ENCODE measurements around the gene NR3C1.
"Not testable (repeated sequence)": the region's sequence is repeated elsewhere in the genome, so short reads cannot be mapped to it uniquely, and the experiment has no call there.

NR3C1 gene

DNA sequence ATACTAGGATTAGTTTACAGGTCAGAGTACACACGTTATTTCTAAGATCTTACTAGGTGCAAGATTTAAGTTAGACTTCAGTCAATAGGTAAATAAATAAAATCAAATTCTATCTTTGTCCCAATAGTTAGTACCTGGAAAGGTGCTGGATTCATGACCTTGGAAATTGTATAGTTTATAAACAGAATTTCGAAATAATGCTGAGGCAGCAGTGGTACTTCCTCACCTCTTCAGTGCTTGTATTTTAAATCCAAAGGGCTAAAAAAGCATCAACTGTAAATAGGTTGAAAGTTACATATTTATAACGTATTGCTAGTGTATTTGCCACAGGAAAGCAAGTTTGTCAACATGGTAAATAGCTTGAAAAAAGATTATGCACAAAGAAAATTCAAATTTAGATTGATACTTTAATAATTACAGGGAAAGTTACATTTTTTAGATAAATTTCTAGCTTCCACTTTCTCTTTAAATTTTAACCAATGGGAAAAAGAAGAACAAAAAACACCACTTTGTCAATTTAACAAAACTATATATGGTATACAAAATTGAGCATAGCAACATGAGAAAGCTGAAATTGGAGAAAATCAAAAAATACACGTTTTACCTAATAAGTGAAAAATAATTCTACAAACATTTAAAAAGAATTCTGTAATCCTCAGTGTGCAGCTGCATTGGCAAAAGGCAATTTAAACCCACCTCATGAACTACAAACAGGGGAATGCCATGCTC lies 46.5 kb downstream of the NR3C1 start:
- no peak for DNase-seq

DNA sequence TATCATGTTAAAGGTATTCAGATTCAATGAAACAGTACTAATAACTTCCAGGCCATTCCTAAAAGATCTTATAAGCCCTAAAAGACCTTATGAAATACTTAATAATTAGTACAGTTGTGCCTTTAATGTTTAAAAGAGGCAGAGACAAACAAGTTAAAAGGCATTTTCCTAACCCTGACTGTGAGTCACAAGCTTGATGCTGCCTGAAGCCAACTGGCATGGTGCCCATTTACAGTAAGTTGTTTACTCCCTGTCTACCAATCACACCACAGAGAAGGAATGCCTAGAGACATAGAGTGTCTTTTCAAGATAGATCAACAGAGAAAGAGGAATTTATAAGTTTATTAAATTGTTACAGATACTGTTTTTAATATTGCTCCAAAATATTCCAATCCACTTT lies 47.8 kb downstream of the NR3C1 start:
- DNase-seq, result no peak

DNA sequence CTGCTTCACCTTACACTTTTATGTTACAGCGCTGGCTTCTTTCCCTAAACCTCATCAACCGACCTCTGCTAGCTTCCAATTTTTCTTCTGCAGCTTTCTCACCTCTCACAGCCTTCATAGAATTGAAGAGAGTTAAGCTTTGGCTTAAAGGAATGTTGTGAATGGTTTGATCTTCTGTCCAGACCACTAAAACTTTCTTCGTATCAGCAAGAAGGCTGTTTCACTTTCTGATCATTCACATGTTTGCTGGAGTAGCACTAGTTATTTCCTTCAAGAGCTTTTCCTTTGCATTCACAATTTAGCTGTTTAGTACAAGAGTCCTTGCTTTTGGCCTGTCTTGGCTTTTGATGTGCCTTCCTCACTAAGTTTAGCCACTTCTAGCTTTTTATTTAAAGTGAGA lies 49.5 kb downstream of the NR3C1 start:
- DNase-seq, result no peak

DNA sequence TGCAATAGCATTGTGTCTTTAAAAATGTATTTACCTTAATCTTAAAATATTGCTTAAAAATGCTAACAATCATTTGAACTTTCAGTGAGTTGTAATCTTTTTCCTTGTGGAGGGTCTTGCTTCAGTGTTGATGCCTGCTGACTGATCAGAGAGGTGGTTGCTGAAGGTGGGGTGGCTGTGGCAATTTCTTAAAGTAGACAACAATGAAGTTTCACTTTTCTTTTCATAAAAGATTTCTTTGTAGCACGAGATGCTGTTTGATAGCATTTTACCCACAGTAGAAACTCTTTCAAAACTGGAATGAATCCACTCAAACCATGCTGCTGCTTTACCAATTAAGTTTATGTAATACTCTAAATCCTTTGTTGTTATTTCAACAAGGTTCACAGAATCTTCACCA lies 50.8 kb downstream of the NR3C1 start:
- DNase-seq, result no peak

DNA sequence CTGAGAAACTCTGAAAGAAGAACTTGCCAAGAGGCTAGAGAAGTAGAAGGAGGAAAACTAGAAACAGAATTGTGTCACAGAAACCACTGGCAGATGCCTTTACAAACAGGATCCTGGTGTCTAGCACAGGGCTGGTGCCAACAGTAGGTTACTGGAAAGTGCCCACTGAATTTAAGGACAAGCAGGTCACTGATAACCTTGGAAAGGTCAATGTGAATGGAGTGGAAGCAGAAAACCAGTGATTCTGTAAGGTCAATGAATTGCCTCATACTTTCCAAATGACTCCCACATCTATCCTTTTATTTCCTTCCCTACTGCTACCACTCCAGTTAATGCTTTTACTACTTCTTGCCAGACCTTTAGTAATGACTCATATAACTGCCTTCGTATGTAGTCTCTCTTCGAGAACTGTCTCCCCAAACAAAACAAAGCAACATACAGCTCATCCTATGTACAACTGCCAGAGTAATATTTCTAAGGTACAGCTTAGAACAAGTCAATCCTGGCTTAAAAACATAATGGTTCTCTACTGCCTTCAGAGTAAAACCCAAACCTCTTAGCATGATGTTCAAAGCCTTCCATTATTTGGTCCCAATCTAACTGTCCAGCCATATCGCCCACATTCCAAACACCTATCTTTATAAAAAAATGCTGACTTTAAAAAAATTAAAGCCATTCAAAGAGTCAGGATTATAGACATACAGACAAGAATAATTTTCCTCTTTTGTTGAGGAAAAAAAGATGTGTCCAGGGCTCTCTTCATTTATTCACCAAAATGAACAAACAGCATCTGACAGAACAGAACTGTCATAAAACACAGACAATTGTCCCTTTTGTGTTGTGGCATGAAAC lies 52.5 kb downstream of the NR3C1 start:
- DNase-seq, result no peak

DNA sequence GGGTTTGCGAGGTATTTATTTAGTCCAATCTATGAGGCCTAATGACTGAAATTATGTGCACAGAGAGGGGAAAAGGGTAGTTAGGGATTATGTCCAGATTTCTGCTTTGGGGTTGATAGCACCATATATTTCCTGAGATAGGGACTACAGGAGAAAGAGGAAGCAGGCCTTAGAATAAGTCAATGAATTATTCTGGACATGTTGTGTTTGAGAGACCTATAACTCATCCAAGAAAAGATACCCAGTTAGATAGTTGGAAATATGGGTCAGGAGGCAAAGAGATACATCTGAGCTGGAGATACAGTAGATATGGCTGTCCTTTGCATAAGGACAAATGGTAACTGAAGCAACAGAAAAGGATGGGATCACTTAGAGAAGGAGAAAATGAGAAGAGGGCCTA lies 53.1 kb downstream of the NR3C1 start:
- no peak for DNase-seq

DNA sequence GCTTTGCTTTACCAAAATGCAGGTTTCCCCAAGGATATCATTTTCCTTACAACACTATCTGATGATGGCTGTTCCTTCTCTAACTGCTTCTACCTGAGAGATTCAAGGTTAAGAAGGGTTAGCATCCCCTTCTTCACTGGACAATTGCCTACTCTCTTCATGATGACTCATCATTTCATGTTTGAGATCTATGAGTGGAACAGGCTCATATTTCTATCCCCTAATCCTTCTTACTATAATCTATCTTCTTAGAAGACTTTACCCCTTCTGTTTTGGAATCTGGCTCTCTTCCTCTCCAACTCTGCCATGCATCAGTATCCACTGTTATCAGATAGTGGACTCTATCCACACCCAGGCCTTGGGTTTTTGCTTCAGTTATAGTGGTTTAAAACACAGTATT lies 54.3 kb downstream of the NR3C1 start:
- no peak for DNase-seq

DNA sequence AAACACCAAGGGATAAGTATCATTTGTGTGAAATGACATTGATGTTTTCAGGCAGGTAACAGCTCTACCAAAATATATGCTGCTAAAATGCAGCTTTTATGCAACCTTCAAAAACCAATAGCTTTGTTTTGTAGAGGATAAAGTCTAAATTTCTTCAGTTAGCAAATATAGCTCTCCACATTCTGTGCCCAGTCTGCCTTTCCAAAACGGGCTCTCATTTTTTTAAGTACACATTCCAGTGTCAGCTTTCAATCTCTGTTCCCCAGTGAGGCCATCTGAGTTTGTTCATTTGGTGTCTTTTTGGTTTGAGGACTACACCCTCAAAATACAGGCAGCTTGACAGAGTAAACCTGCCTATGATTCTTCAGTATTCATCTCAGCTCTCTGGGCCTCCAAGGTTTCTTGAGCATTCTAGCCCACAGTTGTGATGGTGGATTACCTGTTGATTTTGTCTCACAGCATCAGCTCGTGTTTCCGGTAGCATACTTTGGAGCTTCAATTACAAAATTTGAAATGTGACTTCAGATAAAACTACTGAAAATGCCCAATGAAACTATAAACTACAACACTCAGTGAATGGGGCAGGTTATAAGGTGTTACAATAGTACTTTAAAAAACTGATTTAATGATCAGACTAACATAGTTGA lies 55.7 kb downstream of the NR3C1 start:
- no peak for DNase-seq

DNA sequence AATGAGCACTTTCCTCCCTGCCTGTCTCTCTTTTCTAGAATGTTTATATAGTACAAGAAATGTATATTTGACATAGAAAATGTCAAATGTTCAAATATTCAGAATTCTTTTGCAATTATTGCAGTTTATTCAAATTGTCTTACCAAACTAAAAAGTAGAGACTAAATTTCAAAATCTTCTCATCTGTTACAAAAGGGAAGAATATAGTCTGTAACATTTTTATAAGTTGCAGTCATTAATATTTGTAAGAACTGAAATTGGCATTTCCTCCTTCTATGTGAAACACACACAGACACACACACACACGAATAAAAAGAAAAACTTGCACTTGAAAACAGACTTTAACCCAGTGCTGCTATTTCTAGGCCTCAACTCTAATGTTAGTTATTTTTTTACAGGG lies 56.4 kb downstream of the NR3C1 start:
- DNase-seq, result no peak

DNA sequence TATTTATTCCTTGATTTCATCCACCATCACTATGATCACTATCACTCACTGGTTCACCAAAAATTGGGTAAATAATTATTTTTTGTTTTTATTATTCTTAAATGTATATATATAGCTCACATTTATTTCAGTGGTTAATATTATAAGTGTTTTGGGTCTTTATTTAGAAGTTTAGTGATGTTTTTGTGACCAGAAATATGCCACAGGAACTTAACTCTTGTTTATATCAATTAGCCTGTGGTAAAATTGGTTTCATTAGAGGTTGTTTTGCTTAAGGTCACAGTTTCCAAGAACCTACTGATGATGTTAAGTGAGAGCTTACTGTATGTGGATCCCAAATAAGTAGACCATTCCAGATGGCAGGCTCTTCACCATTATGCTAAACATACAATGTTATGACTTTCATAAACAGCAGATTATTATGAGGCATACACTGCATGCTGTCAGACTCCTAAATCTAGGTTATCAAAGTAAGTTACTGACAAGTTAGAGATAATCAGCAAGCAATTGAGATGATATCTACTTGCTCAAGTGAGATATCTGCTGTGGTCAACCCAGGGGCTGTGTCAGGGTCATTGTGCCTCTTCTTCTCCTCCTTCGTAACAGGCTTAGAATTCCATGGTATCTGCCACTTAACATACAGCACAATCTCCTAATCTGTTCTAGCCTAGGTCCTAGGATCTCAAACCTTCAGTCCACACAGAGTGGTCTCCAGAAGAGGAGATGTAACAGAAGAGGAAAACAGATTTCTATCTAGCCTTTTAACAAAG lies 57.6 kb downstream of the NR3C1 start:
- DNase-seq, result no peak

DNA sequence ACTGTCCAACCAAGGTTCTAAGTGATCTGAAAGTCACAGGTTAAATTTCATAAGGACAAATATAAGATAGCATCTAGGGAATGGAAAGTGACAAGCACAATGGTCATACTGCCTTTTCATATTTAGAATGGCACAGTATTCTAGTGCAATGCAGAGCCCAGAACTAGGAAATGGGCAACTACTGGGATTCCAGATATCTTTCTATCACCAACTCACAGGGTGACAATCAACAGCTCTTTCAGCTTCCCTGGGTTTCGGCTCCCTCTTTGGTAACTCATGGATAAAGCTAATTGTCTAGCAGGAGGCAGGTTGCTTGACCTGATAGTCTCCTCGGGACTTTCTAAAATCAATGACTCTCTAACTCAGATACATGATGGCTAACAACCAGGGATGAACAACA lies 60.4 kb downstream of the NR3C1 start:
- no peak for DNase-seq

DNA sequence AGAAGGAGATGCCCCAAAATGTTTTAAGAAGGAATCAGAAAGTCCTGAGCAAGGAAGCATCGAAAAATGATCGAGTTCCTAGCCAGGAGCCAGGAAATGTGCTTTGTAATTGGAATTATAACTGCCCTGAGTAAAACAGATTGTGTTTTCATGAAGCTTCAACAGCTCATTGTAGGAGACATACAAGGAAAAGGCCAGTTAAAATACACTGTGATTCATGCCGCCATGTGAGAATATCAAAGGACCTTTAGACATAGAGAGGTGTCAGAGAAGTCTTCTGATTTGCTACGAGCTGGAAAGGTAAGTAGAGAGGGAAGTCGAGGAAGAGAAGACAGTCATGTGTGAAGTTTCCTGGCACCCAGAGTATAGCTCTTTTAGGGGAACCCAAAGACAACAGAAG lies 60.9 kb downstream of the NR3C1 start:
- DNase-seq, result no peak

DNA sequence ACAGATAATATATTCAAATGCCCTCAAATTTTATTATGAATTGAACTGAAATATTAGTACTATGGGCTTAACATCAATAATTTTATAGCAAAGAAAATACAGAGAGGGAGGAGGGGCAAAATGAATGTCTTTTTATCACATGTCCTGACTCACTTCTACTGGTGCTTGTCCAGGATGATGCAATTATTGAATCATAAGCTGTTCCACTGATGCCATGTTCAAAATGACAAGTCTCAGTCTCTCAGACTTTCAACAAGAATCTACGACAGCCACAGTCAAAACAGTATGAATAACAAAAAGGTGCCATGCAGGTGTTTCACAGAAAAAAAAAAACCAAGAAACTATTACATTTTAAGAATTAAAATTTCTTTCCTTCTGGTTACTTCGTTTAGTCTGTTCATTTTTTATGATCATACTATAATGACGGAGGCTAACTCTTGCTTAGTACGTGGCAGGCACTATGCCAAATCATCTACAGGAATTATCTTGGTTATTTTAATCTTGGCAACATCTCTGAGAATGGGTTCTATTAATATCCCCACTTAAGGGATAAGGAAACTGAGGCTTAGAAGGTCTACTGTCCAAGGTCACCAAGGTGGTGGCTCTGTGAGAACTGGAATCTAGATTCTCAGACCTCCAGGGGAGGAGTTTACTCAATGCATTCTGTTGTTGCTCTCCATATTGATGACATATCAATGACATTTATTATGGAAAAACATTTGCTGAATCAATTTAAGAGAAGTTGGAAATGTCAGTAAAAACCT lies 61.5 kb downstream of the NR3C1 start:
- no peak for DNase-seq

DNA sequence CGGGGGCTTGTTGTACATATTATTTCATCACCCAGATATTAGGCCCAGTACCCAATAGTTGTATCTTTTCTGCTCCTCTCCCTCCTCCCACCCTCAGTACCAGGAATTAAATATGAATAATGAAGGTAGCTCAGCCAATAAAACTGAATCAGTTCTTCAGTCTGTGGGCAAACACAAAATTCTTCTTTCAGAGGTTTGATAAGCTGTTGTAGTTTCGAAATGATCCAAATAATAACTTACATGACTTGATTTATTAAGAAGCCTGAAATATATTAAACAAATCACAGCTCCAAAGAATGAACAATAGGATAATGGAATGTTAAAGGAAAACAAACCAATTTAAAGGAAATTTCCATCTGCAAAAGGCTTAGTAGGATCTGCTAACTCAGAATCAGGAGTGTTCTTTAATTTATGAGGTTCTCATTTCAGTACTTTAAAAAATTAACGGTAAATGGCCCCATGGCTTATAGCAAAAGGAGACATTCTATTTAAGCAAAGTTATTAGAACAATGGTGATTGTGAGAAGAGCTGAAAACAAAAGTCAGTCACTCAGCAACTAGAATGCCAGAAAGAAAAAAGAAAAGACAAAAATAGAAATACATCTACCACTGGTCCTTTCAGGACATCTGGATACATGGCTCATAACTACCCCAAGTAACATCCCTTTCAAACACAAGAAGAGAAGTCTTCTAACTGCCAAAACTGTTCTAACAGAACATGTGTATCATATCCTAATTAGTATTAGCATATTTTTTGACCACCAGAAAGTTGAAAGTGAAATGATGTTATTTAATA lies 62.4 kb downstream of the NR3C1 start:
- no peak for DNase-seq

DNA sequence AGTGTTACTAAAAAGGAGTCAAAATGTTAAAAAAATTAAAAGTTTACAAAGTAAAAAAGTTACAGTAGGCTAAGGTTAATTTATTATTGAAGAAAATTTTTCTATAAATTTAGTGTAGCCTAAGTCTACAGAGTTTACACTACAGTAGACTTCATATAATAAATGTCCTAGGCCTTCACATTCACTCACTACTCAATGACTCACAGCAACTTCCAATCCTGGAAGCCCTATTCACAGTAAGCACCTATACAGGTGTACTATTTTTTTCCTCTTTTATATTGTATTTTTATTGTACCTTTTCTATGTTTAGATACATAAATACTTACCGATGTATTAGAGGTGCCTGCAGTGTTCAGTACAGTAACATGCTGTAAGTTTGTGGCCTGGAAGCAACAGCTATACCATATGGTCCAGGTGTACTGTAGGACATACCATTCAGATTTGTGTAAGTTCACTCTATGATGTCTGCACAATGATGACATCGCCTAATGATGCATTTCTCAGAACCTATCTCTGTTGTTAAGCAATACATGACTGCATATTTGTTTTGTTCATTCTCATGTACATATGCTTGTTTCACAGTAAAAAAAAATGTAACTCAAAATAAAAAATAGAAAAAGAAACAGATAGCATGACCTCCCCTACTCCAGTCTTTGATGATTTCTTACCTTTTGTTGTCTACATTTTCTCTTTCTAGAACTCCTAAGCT lies 64.7 kb downstream of the NR3C1 start:
- no peak for DNase-seq

DNA sequence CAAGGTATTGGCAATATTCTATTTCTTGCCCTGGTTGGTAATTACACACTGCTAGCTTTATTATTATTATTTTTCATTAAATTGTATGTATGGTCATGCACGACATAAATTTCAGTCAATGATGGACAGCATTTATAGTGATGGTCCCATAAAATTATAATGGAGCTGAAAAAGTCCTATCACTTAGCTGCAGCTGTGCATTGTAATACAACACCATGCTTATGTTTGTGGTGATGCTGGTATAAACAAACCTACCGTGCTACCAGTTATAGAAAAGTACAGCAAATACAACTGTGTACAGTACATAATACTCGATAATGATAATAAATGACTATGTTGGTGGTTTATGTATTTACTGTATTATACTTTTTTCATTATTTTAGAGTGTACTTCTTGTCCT lies 65.5 kb downstream of the NR3C1 start:
- no peak for DNase-seq

DNA sequence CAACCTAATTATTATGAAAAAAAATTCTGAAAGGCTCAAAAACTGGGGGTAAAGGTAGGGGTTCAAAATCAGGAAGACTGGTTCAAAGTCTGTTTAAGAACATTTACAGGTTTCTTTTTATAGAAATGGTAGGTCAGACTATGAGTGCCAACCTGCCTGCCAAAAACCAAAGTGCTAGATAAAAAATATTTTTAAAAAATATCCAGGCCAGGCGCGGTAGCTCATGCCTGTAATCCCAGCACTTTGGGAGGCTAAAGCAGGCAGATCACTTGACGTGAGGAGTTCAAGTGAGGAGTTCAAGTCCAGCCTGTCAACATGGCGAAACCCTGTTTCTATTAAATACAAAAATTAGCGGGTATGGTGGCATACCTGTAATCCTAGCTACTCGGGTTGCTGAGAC lies 67.0 kb downstream of the NR3C1 start:
- DNase-seq, result no peak

DNA sequence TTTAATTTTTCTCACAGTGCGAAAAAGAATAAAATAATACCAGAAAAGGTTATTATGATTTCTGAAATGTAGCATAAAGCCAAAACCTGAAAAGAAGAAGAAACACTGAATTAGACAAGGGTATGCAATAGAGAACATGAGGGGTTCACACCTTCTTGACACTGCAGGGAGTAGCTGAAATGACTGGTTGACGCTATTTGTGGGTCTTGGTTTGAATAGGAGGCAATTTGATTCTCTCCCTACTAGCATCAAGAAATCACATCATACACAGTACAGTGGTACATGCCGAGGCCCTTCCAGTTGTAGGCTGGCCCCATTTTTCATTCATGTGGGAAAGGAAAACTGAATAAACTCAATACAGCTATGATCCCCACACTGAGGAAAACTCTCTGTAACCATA lies 68.6 kb downstream of the NR3C1 start:
- no peak for DNase-seq

DNA sequence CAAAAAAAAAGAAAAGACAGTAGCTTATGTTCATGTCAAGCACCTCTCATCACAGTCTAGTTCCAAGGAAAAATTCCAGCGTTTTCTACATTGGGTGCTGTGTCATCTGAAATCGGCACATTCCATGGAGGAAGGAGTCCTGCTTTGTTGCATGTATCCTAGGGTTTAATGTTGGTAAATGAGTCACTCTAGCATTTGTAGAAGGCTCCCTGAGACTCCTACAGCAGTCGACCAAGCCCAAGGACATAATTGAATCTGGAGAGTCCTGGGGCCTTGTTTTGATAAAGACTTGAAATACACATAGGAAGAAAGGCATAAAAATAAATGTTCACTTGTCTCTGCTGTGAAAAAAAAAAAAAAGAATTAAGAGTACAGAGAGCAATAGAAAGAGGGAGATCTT lies 69.1 kb downstream of the NR3C1 start:
- DNase-seq, result not testable (repeated sequence)

DNA sequence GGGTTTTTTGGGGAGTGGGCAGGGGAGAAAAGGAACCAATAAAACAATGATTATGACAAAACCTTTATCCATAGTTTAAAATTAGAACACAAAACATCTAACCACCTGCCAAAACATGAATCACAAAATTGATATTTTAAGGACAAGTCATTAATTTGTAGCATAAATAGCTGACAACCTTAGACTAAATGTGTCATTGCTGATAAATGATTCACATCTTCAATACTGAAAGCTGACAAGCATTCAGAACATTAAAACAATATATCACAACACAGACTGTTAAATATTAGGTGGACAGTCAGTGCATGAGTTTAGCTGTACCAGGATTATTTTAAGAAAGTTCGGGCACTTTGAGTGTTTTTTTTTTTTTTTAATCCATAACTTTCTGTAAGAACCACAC lies 71.5 kb downstream of the NR3C1 start:
- DNase-seq, result no peak

DNA sequence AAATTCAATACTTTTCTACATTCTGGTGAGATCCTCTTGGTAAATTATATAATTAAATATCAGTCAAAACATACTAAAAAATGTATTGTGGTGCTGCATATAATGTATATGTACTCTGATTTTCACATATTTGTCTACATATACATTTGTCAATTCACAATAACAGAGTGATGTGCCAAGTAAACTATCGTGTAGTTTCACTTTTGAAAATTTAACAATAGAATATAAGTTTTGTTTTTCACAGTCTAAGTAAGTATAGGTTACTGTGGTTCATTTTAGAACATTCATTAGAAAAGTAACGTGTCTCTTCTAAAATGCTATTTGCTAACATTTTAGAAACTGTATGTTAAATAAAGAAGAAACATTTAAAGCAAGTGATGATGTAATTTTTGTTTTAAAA lies 73.6 kb downstream of the NR3C1 start:
- DNase-seq, result no peak
